A549 (cell line): ENCODE results near the gene EDN2. TPM values are rescaled to one million over a fixed set of nuclear protein-coding genes. Genes with fewer than 3 reads are reported as not detected.

ENCODE experiments used
- ATAC-seq, 2 experiments: fragments of 200-7000 bp in 1 of 2; fragments of >200 bp in 1 of 2; cut with Nextera tagmentation in 1 of 2; cut with Tn5 transposase in 1 of 2; 3 replicates each; pipeline versions ENCODE4 v1.8.0 to v1.9.1; 2018 to 2020; ENCODE audit warnings: mild to moderate bottlenecking in 1 of 2, moderate library complexity in 1 of 2
- CTCF ChIA-PET: fragments of 300-600 bp; sonication (Branson Sonifier 250); formaldehyde crosslinking; extraction: SDS; loops from one replicate; lab custom pipeline; 2021; ENCODE audit warnings: antibody characterized with exemption, inconsistent platforms; lab: Yijun Ruan, JAX
- POLR2A ChIA-PET: fragments of 350-600 bp; formaldehyde crosslinking; extraction: SDS; loops from one replicate; lab custom pipeline; 2021; ENCODE audit warnings: antibody characterized with exemption, inconsistent platforms; lab: Yijun Ruan, JAX
- DNase-seq, 2 experiments: peaks; one replicate each; pipeline versions ENCODE4 v3.0.0 to v3.0.0-alpha.2; 2011 to 2016; ENCODE audit warnings: low read depth in 1 of 2, low spot score in 1 of 2
- FAIRE-seq: peaks from 2 replicates; lab custom pipeline; 2011; peaks lifted over from hg19 to GRCh38; lab: Jason Lieb, UNC
- H3K27ac ChIP-seq, 2 experiments: fragments of >200 bp; sonication (Bioruptor Twin); formaldehyde crosslinking; 3 replicates each; pipeline ENCODE4 v1.5.1; 2016 to 2017
- H3K4me1 ChIP-seq: fragments of >200 bp; sonication (Bioruptor Twin); formaldehyde crosslinking; 3 replicates; pipeline ENCODE4 v1.6.1; 2016
- H3K4me2 ChIP-seq: fragments of >200 bp; sonication (Bioruptor Twin); formaldehyde crosslinking; 3 replicates; pipeline ENCODE4 v1.6.1; 2016
- H3K4me3 ChIP-seq: fragments of >200 bp; sonication (Bioruptor Twin); formaldehyde crosslinking; 3 replicates; pipeline ENCODE4 v1.5.1; 2016
- H3K9me3 ChIP-seq: fragments of >200 bp; sonication (Bioruptor Twin); formaldehyde crosslinking; 3 replicates; pipeline ENCODE4 v1.6.1; 2016
- ATOH8 ChIP-seq: fragments of 250-450 bp; sonication (Bioruptor Pico); IDR thresholded peaks from 2 replicates; pipeline ENCODE4 v1.5.0; 2020; ENCODE audit warnings: low read depth, mild to moderate bottlenecking, moderate library complexity
- CBX2 ChIP-seq: fragments of 200-600 bp; sonication (generic); IDR thresholded peaks from 2 replicates; pipeline ENCODE4 v1.6.1; 2016; ENCODE audit warnings: low read depth, mild to moderate bottlenecking, borderline replicate concordance
- HOXB5 ChIP-seq: fragments of 250-450 bp; sonication (Bioruptor Pico); IDR thresholded peaks from 2 replicates; pipeline ENCODE4 v1.5.0; 2020; ENCODE audit warnings: mild to moderate bottlenecking, moderate library complexity
- MAX ChIP-seq: IDR thresholded peaks from 2 replicates; pipeline ENCODE4 v1.6.1; 2012
- NR3C1 ChIP-seq: fragments of >200 bp; sonication (Bioruptor Twin); formaldehyde crosslinking; IDR thresholded peaks from 3 replicates; pipeline ENCODE4 v1.6.1; 2017
- POLR2A ChIP-seq: IDR thresholded peaks from 2 replicates; pipeline ENCODE4 v1.6.1; 2012; ENCODE audit warnings: mild to moderate bottlenecking, low read length
- RCOR1 ChIP-seq: fragments of 150-350 bp; IDR thresholded peaks from 2 replicates; pipeline ENCODE4 v1.6.1; 2014; ENCODE audit warnings: antibody characterized with exemption, low read length, low read depth
- TFCP2L1 ChIP-seq: fragments of 250-450 bp; sonication (Bioruptor Pico); IDR thresholded peaks from 2 replicates; pipeline ENCODE4 v1.5.0; 2021; ENCODE audit warnings: mild to moderate bottlenecking
- WGBS: methylation state at CpG from one replicate; pipeline ENCODE4 v1.1.6; 2017; ENCODE audit errors: missing lambda C conversion rate; 5-methylcytosine and 5-hydroxymethylcytosine counted together
- polyA plus RNA-seq, 4 experiments: library from polyadenylated mRNA; depleted of rRNA in 3 of 4; stranded (reverse); fragments of >200 nt; fragmentation: RNase III in 1 of 4; extraction: RNeasy Plus Mini Kit Qiagen cat#74134 plus additional on column Dnase treatment in 1 of 4; gene quantifications; 2 replicates in 3 of 4; 3 replicates in 1 of 4; pipeline ENCODE4 v1.2.3, GENCODE V29; 2011 to 2017
- small RNA-seq, 6 experiments: library from RNA; depleted of rRNA; stranded (forward); fragments of <200 nt; gene quantifications; one replicate each; pipeline ENCODE3, GENCODE V24; 2012

EDN2 gene
- polyA plus RNA-seq, 2 of the 4 experiments (the other 2 are of a cell fraction): 1.2 to 3.2 TPM

- 81% methylated on average over 4 of the region's 4 CpGs for WGBS
- Histone ChIP-seq H3K27ac (no peak overlapping the region), H3K4me3 (no peak overlapping the region), H3K9me3 (no peaks in the 10 kb centered on the region), H3K4me1 (peaks cover 23% of the 10 kb centered on the region), H3K4me2 (no peak overlapping the region)
- FAIRE-seq (no peak), ATAC-seq (no peak), DNase-seq (no peak)
- TF ChIP-seq HOXB5 (CRISPR knock-in tag) (no peak), MAX (no peak), RCOR1 (no peak), TFCP2L1 (no peak), CBX2 (no peak), NR3C1 (no peak)
- CTCF ChIA-PET: interaction anchor here (2.3 to 8.5 kb wide), 2 partner anchors 11 to 147 kb away, joined by 9 to 107 read pairs; no protein-coding TSS in a partner anchor
- POLR2A ChIA-PET: no interaction called here
Observed at GRCh38 chr1:41430069-41430468, 54.4 kb downstream of the EDN2 start.

GRCh38 chr1:41429641-41430035 lies 54.8 kb downstream of the EDN2 start:
- ATAC-seq: no peak
- no peak for FAIRE-seq
- Histone ChIP-seq H3K9me3 (no peaks in the 10 kb centered on the region), H3K4me1 (peaks cover 23% of the 10 kb centered on the region), H3K4me2 (no peak overlapping the region), H3K4me3 (no peak overlapping the region), H3K27ac (no peak overlapping the region)
- 78% methylated on average over 5 of the region's 5 CpGs for WGBS
- TF ChIP-seq POLR2A (no peak), ATOH8 (no peak)
- POLR2A ChIA-PET: no interaction called here
- CTCF ChIA-PET: interaction anchor here (2.3 to 8.5 kb wide), 2 partner anchors 10 to 146 kb away, joined by 9 to 107 read pairs; no protein-coding TSS in a partner anchor
- DNase-seq: no peak

Small RNAs within 50 kb of the gene (small RNA-seq; reads per million reads assigned to genes)
- 0 to 2.1 (median 0) reads per million in 6 experiments for gene RNA5SP45

Other genes starting within 250 kb of the EDN2 start
- 26.7 and 30.2 TPM in 2 replicates for gene SCMH1, start 242.4 kb downstream of the EDN2 start, polyA plus RNA-seq (2011; rRNA removed)
- gene SCMH1, start 242.4 kb downstream of the EDN2 start, polyA plus RNA-seq (2017; fragmentation: RNase III; extraction: RNeasy Plus Mini Kit Qiagen cat#74134 plus additional on column Dnase treatment): 11.6 to 17.4 TPM (median 11.6 TPM) in 3 replicates
- 0.05 and 0.10 TPM in 2 replicates for gene FOXO6, start 123.2 kb downstream of the EDN2 start, polyA plus RNA-seq (2011; rRNA removed)
- gene FOXO6, start 123.2 kb downstream of the EDN2 start, polyA plus RNA-seq (2017; fragmentation: RNase III; extraction: RNeasy Plus Mini Kit Qiagen cat#74134 plus additional on column Dnase treatment): 0.18 to 0.25 TPM (median 0.22 TPM) in 3 replicates